ENCODE results near the gene TMEM63C. TPM values are rescaled to one million over a fixed set of nuclear protein-coding genes. Genes with fewer than 3 reads are reported as not detected.

The TMEM63C gene
- total and polyA plus RNA-seq, 2 donors (not counting 3 experiments of a cell fraction or from before 2014, with no cell fraction given): not detected

GRCh38 chr14:77276959-77277358 is 95.4 kb downstream of the TMEM63C start:
- Histone ChIP-seq H3K4me2 (ENCODE audit: insufficient read depth, low read length) (no peak overlapping the region), H3K27ac (ENCODE audit: insufficient read depth, low read depth, low read length) (no peak overlapping the region), H3K9me1 (replicated peaks; ENCODE audit: control insufficient read depth, extremely low read depth, insufficient read depth, low read length) (no peaks in the 10 kb centered on the region), H3K79me2 (ENCODE audit: control insufficient read depth, insufficient read depth, low read length) (no peaks in the 10 kb centered on the region), H3K4me1 (ENCODE audit: control insufficient read depth, extremely low read depth, insufficient read depth, low read length) (no peaks in the 10 kb centered on the region), H2AFZ (ENCODE audit: low read depth, low read length) (no peak overlapping the region), H3K9ac (replicated peaks; ENCODE audit: extremely low read depth, insufficient read depth, low read length) (no peak overlapping the region), H3K36me3 (ENCODE audit: control insufficient read depth in 2 of 2, extremely low read depth in 1 of 2, insufficient read depth in 2 of 2, low read length in 2 of 2) (peaks cover 4 to 7% of the 10 kb centered on the region in 2 experiments), H3K9me3 (replicated peaks; ENCODE audit: control insufficient read depth, insufficient read depth, low read length) (no peaks in the 10 kb centered on the region), H3K4me3 (replicated peaks in 1 of 3; ENCODE audit: insufficient read depth in 1 of 3, low read depth in 1 of 3, low read length in 3 of 3) (no peak overlapping the region), H3K27me3 (ENCODE audit: control insufficient read depth in 2 of 2, insufficient read depth in 2 of 2, low read length in 2 of 2) (peaks cover 0 to 3% of the 10 kb centered on the region in 2 experiments), H4K20me1 (replicated peaks; ENCODE audit: control insufficient read depth, extremely low read depth, insufficient read depth, low read length) (no peaks in the 10 kb centered on the region)
- FAIRE-seq (no peak), DNase-seq (ENCODE audit: low read depth, low spot score) (no peak)
- TF ChIP-seq POLR2A (IDR thresholded peaks at IDR 0.05; ENCODE audit: low read depth, low read length) (no peak), FOS (IDR thresholded peaks at IDR 0.05; ENCODE audit: borderline replicate concordance, insufficient read depth, low read length) (no peak)
- dilution Hi-C loops (cut with MboI; ENCODE audit: extremely low pct_ligation_motif_present, low sequenced_read_pairs): no loop called here
- ChIA-PET POLR2A (no interaction called here), CTCF (interaction anchor here (1.7 kb wide), 1 partner anchor 39 kb away, joined by 6 read pairs; no protein-coding TSS in a partner anchor)
- intact Hi-C loops (cut with micrococcal nuclease): no loop called here
- no TSS peak for BruUV-seq (replicated peaks)

- peaks cover 4 to 7% of the 10 kb centered on the region in 2 experiments for H3K36me3 ChIP-seq (ENCODE audit: control insufficient read depth in 2 of 2, extremely low read depth in 1 of 2, insufficient read depth in 2 of 2, low read length in 2 of 2)
- FAIRE-seq (no peak), DNase-seq (ENCODE audit: low read depth, low spot score) (no peak)
- no peaks in the 10 kb centered on the region for H3K79me2 ChIP-seq (ENCODE audit: control insufficient read depth, insufficient read depth, low read length)
- no peaks in the 10 kb centered on the region for H3K27me3 ChIP-seq (ENCODE audit: control insufficient read depth in 2 of 2, insufficient read depth in 2 of 2, low read length in 2 of 2)
- no peaks in the 10 kb centered on the region for H3K4me1 ChIP-seq (ENCODE audit: control insufficient read depth, extremely low read depth, insufficient read depth, low read length)
- H2AFZ ChIP-seq (ENCODE audit: low read depth, low read length): no peak overlapping the region
- dilution Hi-C loops (cut with MboI; ENCODE audit: extremely low pct_ligation_motif_present, low sequenced_read_pairs): no loop called here
- ChIA-PET POLR2A (no interaction called here), CTCF (interaction anchor here (1.4 kb wide), 1 partner anchor 37 kb away, joined by 13 read pairs; no protein-coding TSS in a partner anchor)
- H3K9ac ChIP-seq (replicated peaks; ENCODE audit: extremely low read depth, insufficient read depth, low read length): no peak overlapping the region
- no peak overlapping the region for H3K4me2 ChIP-seq (ENCODE audit: insufficient read depth, low read length)
- no peak overlapping the region for H3K4me3 ChIP-seq (replicated peaks in 1 of 3; ENCODE audit: insufficient read depth in 1 of 3, low read depth in 1 of 3, low read length in 3 of 3)
- BruUV-seq (replicated peaks): no TSS peak
- H3K27ac ChIP-seq (ENCODE audit: insufficient read depth, low read depth, low read length): no peak overlapping the region
- H3K9me3 ChIP-seq (replicated peaks; ENCODE audit: control insufficient read depth, insufficient read depth, low read length): no peaks in the 10 kb centered on the region
- TF ChIP-seq MAX (IDR thresholded peaks at IDR 0.05; ENCODE audit: insufficient read depth, insufficient read length): no peak
- no peaks in the 10 kb centered on the region for H4K20me1 ChIP-seq (replicated peaks; ENCODE audit: control insufficient read depth, extremely low read depth, insufficient read depth, low read length)
- H3K9me1 ChIP-seq (replicated peaks; ENCODE audit: control insufficient read depth, extremely low read depth, insufficient read depth, low read length): no peaks in the 10 kb centered on the region
- intact Hi-C loops (cut with micrococcal nuclease): no loop called here
Observed at GRCh38 chr14:77278461-77279230, 97.0 kb downstream of the TMEM63C start.
